ENCODE measurements around the gene TMC4.

DNA sequence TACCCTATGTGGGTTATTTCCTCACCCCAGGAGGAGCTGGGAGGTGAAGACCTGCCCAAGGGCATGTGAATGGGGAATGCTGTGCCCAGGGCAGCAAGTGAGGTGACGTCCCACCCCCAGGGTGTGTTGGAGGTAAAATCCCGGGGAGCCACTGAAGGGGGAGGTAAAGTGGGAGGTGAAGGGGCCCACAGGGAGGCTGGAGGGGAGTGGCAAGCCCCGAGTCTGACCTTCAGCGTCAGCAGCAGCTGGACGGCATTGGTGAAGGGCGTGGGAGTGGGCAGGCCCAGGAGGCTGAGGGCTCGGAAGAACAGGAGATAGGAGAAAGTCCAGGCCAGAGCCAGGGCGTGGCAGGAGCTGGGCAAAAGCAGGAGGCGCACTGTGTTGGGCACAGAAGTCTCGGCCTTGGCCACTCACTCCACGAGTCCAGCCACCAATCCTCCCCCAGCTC lies 14.0 kb upstream of the TMC4 start:
- TF ChIP-seq CTCF (IDR thresholded peaks at IDR 0.05 in 4 of 5, conservative IDR thresholded peaks at IDR 0.05 in 1 of 5) (no peak), POLR2A (IDR thresholded peaks at IDR 0.05) (no peak)

Measured in gastrocnemius medialis (tissue), 4 donors.